NCI-H128 (cell line): ENCODE data around the gene DLGAP1.

Experiments used
- DNase-seq: peaks from one replicate; lab custom pipeline; 2025; ENCODE audit not compliant: unreplicated experiment; lab: John Stamatoyannopoulos, UW

Gene DLGAP1

DNA sequence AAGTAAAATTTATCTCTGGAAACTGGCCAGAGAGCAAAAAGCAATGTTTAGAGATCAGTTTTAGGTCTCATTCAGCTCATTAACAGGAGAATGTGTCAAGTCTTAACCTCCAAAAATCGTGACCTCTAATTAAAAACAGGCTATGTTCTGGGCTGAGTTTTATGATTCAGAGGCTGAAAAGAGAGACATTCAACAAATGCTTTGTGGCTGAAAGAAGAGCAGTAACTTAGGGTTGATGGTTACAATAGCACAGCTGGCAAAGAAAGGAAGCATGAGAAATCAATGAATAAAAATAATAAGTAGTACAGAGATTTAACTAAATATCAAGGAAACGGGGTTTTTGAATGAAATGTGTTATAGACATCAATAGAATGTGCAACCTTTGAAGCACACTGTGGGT lies 992.1 kb downstream of the DLGAP1 start:
- no peak for DNase-seq

DNA sequence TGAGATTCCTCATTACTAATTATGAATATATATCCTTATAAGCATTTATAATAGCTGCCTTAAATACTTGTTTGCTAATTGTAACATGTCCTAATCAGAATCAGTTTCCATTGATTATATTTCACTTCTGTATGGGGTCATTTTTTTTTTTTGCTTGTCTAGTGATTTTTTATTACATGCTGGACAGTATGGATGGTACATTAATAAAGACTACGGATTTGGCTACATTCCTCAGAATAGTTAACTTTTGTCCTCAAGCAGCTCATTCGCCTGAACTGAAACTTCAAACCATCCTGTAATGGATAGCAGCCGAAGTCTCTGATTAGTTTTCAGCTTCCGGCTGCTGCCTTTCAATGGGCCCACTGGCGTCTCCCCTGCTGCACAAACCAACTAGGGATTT lies 993.4 kb downstream of the DLGAP1 start:
- DNase-seq, result no peak

DNA sequence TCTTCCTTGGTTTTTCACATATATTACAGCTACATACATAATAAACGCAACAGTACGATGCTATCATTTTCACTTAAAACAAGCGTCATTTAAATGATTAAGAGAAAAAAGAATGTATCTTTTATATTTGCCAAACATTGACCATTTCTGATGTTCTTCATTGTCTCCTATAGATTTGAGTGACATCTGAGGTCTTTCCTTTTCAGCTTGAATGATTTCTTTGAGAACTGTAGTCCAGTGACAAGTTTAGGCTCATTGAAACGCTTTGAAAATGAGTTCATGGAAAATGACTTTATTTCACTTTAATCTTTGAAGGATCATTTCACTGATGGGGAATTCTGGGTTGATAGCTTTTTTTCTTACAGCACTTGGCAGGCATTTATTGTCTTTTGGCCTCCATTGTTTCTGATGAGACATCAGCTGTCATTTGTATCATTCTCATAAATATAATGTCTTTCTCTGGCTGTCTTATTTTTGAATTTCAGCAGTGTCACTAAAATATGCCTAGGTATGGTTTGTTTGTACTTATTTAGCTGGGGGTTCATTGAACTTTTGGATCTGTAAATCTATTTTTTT lies 994.2 kb downstream of the DLGAP1 start:
- DNase-seq, result no peak

DNA sequence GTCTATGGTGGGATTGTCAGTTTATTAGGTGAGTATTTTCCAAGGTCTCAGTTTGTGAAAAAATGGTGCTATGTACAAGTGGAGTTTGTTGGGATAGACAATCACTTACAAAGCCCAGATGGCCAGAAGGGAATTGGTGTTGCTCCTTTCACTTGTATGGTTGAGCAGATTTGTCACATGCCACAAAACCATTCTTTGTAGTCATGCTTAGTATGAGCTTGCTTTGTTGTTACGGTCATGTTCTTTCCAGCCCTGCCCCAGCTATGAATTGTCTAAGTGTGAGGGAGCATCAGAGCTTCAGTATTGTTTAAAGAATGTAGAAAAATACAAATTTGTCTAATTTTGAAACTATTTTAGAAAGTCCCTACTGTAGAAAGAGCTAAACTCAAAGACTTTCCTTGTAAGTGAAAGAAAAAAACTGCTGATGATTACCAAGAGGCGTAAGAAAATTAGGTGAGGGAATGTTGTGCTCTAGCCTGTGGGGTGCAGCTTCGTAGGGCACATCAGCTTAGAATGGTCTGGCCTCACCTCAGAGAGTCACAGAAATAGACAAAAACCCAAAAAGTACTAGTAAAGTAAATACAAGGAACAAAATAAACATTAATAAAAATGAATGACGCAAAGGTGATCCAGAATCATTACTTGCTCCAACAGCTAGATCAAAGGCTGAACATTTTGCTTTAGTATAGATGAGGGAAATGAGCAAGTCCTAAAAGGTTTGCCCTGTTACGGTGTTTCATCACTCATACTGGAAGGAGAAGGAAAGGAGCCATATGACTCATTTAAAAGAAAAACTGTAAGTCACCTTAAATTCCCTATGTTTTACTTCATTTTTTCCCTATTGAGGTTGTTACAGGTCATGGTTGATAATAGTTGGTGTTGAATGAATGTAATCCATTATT lies 995.9 kb downstream of the DLGAP1 start:
- DNase-seq, result no peak

DNA sequence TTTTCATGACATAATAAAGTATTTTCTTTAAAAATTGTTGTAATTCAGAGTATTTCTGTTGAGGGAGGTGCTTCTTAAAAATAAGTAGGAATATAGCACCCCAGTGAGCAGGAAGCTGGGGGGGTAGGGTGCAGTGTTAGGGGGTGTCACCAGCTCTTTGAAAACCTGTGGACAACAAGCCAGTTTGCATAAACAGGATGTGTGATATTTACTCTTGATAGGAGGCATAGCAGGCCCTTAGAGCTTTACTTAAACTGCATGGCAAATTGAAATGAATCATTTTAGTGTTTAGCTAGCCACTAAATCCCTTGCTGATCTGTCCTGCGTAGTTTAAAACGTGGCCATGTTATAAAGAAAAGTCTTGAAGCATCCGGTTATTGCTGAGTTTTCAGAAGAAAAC lies 996.7 kb downstream of the DLGAP1 start:
- DNase-seq, result no peak

DNA sequence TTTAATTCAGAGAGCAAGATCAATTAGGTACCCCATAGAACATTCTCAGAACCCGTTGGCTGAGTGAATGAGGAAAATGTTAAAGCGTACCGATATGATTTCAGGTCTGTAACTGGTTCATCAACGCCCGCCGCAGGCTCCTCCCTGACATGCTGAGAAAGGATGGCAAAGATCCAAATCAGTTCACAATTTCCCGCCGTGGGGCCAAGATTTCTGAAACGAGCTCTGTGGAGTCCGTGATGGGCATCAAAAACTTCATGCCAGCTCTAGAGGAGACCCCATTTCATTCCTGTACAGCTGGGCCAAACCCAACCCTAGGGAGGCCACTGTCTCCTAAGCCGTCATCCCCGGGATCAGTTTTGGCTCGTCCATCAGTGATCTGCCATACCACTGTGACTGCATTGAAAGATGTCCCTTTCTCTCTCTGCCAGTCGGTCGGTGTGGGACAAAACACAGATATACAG lies 997.8 kb downstream of the DLGAP1 start:
- DNase-seq, result no peak

DNA sequence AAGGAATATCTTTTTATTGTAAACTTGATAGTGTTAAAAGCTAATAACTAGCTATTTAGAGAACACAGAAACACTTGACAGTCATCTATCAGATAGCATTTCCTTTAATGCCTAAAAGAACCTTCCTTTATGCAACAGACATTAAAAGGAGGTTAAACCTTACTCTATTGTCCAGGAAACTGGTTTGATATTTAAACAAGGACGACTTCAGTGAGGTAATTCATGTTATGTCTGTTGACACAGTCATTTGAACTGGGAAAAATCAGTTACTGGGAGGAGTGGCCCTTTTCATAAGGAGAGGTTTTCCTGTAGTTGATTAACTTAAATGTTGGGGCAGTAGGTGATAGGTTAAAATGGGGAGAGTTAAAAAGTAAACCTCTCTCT lies 998.4 kb downstream of the DLGAP1 start:
- no peak for DNase-seq

DNA sequence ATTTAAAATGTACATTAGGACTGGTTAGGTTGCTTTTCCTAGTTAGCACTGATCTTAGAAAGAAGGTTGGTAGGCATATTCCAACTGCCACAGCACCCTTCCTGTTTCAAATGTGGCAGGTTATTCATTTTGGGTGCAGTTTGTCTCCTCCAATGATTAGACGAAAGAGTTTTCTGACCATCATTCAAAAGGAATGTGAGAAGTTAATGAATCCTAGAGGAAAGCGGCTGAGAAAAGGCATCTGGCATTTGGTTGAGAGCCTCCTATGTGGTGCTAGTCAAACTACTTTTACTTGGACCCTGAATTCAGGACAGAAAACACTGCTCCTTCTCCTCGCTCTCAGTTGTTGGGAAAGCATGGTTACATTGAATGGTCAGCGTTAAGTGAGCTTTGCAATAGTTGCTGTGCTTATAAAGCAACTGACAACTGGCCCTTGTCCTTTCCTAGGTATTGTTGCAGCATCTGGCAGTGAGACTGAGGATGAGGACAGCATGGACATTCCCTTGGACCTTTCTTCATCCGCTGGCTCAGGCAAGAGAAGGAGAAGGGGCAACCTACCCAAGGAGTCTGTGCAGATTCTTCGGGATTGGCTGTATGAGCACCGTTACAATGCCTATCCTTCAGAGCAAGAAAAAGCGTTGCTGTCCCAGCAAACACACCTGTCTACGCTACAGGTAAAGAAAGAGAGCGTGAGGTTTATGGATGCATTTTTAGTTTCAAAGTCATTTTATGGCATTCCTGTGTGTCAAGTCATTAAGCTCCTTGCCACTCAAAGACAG lies 999.0 kb downstream of the DLGAP1 start:
- DNase-seq, result no peak

DNA sequence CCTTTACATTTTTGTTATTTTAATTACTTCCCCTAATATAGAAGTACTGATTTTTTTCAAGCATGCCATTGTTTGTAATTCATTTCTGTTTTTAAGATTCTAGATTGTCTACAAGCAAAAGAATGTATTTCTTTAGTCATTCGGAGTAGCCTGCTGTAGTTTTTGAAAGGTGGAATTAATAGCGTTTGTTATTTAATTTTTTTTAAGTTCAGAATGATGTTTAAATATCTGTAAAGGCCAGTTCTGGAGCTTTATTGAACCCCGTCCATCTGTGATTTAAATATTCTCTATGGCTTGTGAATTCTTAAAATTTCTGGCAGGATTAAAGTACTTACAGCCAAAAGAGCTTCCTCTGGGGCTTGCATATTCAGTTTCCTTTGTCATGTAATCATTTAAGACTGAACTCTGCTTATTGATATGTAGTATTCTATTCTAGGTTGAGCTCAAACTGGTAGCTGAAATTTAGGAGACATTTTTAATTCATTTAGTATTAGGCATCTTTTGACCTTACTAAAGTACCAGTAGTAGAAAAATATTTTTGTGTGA lies 999.9 kb downstream of the DLGAP1 start:
- DNase-seq, result no peak

DNA sequence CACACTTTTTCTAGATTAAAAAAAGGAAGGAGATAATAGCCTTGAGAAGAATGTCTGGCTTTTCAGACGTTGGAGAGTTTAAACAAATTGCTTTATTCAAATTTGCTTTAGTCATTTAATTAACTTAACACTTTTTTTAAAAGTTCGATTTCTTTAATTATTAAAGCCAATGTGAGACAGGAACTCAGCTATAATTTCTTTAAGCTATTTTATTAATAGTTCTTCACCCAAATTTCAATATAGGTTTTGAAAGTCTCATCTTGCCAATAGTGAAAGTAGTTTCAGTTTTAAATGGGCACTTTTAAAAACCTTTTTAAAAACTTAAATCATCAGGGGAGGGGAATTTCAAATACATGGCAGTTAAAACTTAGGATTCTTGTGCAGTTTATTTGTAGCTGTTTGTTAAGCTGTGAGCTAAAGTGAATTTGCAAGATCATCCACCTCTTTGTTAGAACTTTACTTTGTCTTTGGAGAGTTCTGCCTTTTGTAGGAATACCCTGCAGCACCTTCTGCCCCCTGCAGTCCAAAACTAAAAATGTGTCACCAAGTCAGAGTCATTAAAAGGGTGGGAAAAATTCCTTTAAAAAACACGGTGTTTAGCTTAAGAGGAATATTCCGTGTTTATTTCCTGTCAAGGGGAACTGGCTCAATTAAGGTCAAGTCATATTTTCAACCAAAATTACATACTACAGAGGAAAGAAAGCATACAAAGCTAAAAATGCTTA lies 1000.6 kb downstream of the DLGAP1 start:
- no peak for DNase-seq

DNA sequence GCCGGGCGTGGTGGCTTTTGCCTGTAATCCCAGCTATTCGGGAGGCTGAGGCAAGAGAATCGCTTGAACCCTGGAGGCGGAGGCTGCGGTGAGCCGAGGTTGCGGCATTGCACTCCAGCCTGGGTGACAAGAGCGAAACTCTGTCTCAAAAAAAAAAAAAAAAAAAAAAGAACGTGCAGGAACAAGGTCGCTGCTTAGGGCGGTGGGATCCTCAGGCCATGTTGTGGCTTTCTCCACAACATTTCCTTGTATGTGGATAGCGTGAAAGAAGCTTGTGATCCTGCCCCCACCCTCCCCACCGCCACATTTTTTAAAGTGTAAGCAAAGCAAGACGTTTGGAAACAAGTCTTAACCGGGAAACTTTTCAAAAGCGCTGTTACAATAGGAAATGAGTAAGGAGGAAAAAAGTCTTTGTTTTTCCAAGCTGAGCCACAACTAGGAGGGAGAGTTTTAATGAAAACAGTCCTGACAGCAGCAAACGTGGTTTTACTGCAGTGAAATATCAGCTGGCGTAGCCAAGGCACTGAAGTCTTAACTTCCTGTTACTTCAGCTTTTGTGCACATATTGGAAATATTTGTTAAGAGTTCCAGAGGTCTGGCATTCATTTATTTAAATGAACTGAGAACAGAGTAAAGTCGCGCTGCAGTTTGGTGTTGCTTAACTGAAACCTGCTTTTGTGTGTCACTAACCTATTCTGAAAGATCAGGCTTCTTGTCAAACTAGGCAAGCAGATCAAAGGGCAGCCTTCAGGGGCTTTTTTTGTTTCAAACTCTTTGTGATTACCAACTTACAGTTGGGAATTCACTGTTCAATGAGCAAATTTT lies 1001.4 kb downstream of the DLGAP1 start:
- DNase-seq, result no peak

DNA sequence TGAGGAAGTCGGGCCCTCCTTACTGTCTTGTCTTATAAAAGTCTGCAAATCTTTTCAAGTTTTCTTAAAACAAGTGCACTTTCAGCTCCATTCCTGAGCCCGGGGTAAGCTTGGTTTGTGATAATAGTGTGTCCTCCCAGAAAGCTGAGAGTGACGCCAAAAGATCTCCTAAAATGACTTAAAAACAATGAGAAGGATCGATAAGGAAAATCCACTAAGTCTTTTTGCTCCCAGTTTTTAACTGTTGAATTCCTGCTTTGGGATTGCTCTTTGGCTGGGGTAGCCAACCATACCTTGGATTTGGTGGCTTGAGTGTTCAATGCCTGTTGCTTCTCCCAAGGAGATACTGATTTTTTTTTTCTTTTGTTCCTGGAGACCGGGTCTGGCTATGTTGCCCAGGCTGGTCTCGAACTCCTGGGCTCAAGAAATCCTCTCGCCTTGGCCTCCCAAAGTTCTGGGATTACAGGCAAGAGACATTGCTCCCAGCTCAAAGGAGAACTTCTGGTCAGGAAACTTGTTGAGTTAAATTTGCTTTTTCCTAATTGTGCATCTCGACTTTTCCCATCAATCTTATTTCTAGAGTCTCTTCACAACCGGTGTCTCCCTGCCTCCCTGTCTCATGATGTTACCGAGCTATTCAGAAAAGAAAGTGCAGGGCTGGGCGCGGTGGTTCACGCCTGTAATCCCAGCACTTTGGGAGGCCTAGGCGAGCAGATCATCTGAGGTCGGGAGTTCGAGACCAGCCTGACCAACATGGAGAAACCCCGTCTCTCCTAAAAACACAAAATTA lies 1002.2 kb downstream of the DLGAP1 start:
- DNase-seq, result no peak

DNA sequence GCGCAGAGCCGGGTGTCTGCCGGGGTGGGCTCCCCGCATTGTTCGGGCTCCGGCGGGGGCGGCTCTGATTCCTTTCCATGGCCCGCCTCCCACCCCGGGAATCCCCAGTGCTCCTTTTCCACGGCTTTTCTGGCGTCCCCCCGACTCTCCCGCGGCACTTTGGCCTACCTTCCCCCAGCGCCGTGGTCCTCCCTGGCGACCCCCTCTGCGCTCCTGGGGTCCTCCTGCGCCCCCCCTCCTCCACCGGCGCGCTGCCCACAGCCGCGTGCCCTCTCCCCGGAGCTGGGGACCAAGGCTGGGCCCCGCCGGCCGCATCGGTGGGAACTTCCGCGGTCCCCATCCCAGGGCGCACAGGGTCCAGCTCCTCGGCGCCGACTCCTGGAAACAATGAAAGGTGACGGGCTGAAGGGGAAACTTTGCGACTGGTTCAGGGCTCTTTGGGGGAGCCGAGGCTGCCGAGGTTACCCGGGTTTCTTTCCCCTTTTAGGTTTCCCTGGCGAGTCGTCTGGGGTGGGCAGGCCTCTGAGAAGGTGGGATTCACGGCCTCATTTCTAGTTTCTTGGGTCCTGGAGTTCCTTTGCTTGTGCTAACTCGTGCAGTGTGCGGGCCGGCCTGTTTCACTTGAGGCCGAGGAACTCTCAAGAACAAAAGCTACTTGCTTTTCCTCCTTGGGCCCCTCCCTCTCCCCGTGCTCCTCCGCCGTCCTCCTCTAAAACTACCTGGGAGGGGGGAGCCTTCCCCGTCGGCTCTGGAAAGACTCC lies 1002.9 kb downstream of the DLGAP1 start:
- no peak for DNase-seq

DNA sequence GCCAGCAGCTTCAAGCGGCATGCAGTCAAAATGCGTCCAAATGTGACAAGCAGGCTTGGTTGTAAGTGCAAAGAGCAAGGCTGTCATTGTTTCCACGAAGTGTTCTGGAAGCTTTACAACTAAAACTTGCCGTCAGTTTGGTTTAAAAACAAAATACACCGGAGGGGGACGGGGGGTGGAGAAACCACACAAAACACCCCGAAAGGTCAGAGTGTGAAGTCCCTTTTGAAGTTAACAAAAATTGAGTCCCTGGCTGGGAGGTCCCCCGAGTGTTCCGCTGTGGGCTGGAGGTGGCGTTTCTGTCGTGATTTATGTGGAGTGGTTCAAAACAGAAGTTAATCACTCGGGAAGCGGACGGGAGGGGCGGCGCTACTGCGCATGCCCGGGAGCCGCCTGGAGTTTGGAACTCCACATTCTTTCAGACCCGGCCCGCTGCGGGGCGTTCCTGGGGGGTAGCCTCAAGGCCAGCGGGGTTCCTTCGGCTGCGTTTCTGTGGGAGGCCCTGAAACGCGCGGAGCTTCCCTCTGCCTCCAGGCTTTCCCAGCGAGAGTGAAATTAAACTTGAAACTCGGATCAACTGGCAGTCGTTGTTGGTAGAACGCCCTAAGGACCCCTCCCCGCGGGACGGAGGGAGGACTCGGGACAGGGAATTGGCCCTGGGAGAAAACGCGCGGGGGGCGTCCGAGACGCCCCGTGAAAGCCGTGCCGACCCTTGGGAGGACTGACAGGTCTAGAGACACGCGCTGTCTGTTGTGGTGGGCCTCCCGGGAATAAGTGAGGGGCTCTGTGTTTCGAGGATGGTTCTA lies 1003.7 kb downstream of the DLGAP1 start:
- DNase-seq, result peak; percentile 83

DNA sequence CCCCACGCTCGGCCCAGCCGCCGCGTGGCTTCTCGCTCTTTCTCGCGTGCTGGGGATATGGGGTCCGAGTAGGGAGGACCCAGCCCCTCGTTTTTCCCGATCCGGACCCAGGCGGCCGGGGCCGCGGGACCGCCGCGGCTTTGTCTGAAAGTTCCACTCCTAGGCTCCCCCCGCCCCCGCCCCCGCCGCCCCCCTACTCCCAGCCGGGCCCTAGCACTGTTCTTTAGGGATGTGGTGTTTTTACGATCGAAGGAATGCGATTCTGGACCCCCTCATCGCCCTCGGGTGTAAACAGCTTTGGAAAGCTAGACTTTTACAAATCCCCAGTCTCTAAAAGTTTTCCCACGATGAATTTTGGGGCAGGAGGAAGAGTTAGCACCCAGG lies 1004.3 kb downstream of the DLGAP1 start:
- DNase-seq, result no peak

DNA sequence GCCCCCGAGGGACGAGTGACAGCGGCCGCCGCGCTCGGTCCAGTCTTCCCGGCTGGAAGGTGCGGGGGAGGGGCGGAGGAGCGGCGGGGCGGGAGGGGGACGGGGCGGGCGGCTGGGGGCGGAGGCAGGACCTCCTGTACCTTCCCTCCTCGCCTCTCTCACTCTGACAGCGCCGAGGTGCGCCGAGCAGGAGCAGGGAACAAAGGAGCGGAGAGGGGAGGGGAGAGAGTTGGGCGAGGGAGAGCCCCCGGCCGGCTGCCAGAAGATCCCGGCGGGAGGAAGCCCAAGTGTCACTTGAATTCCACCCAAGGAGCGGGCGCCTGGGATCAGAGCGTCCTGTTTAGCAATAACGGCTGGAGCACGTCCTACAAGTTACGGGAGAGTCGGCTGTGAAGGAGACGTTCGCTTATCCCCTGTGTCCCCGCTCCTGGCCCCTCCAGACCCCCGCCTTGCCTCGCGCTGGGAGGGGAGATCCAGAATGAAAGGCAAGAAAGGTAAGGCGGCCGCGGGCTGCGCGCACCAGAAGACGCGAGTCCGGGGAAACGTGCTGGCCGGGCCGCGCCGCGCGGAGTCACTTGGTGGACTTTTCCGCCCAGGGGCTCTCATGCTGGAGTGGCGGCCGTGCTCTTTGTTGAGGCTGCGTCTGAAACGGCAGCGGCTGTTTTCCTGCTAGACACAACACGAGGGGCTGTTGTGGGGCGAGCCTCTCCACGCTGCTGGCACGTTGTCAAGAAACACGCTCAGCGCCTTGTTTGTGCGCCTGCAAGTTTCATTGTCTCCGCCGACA lies 1004.9 kb downstream of the DLGAP1 start, which contains the start of gene TGIF1:
TGIF1 (plus strand) TSS at position 161 of the 787 bp plus-strand sequence; CDS start at position 479, 318 bp downstream.
- peak; percentile 73 for DNase-seq

DNA sequence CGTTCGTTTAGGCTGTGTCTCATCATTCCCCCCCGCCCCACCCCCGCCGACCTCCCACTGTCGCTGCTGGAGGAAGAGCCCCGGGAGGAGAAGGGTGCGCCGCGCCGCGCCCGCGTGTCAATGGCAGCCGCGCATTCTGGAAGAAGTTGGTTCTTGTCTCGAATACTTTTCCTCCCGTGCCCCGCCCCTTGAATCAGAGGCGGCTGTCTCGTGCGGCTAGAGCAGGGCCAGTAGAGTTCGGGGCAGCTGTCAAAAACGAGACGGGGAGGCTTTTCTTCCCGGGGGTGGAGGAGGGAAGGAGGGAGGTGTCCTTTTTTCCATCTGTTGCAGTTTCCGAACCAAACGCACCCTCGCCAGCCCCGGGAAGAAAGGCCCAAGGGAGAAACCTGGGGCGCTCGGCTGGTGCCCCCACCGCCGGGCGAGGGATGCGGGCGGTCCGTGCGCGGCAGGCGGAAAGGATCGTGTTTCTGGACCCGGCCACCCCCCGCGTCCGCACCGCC lies 1005.5 kb downstream of the DLGAP1 start:
- peak; percentile 54 for DNase-seq
